ENCODE data around the gene CST4.
"Not testable (repeated sequence)": the region's sequence is repeated elsewhere in the genome, so short reads cannot be mapped to it uniquely, and the experiment has no call there.

Gene CST4

GRCh38 chr20:23688684-23689398, at the start of gene CST4:
Gene CST4 (minus strand): TSS chr20:23689038. CDS start chr20:23688969, 69 bp downstream.
- not testable (repeated sequence) for DNase-seq

DNA sequence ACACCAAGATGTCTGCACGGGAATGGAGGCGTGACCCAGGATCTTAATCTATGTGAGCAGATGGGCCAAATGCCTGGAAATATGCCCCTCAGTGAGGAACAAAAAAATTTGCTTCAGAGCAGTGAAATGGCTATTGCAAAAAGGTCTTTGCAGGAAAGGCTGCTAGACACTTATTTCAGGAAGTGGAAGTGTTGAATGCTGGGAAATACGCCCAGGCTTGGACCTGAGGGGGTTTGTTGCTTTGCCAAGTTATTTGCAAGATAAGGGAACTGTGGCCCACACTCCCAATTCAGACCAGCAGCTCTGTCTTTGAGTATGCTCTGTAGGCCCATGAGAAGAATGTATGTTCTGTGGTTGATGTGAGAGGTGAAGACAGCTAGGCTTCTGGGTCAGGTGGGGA, 46.6 kb upstream of the CST4 start:
- not testable (repeated sequence) for DNase-seq

DNA sequence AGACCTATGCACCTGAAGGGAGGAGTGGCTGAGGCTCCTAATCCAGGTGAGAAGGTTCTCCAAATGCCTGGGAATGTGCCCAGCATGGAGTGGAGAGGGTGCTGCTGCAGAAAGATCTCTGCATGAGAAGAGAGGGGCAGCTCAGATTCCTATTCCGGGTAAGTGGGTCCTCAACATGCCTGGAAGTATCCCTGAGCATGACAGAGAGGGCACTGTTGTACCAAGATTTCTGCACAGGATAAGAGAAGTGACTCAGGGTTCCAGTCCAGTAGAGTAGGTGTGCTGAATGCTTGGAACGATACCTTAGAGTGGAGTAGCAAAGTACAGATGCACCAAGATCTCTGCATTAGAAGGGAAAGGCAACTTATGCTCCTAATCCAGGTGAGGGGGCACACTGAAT, 46.1 kb upstream of the CST4 start:
- DNase-seq = not testable (repeated sequence)

- DNase-seq = not testable (repeated sequence)
Measured at GRCh38 chr20:23734440-23734839, 45.6 kb upstream of the CST4 start.

DNA sequence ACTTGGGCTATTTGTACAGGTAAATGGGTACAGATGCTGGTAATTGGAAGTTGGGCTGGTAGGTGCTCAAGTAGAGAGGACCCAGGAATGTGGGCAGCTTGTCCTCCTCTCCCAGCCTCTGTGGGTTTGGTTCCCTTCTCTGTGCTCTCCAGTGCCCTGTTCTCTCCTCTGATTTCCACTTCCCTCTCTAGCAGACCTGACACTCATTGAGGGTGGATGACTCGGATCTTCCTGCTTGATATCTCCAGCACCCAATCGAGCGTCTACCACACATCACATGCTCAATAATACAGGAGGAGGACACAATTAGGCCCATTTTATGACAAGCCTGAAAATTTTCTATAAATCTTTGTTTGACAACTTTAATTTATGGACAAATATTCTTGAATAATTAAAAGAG, 38.2 kb upstream of the CST4 start:
- no peak for DNase-seq

GRCh38 chr20:23725102-23725501, 36.3 kb upstream of the CST4 start:
- DNase-seq = no peak

- not testable (repeated sequence) for DNase-seq
Measured at GRCh38 chr20:23723659-23724307, 34.9 kb upstream of the CST4 start.

DNA sequence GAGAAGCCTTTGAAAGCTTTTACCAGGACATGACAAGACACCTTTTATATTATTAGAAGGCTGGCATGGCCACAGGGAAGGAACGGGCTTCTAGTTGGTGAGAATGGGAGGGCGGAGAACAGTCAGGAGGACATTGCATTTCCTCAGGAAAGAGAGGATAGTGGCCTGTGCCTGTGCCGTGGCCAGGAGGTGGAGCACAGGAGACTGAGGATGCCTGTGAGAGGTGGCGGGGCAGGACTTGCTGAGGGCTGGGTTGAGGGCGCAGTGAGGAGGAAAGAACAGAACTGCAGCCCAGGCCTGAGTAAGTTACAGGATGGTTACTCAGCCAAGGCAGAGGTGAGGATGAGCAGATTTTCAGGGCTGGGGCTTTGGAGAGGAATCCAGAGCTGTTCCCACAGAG, 34.0 kb upstream of the CST4 start:
- DNase-seq = not testable (repeated sequence)

GRCh38 chr20:23721962-23722361, 33.1 kb upstream of the CST4 start:
- DNase-seq = no peak

DNA sequence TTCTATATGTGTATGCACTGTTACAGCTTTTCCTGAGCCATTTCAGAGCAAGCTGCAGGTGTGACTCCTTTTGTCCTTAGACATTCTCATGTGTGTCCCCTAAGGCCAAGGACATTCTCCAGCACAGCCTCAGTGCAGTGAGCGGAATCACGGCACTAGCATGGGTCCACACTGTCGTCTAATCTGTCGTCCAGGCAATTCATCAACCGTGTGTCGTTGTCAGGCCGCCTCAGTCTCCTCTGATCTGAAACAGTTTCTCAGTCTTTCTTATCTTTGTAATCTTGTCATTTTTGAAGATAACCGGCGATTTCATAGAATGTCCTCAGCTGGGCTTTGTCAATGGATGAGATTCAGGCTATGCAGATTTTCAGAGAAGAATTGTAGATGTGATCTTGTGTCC, 30.5 kb upstream of the CST4 start:
- not testable (repeated sequence) for DNase-seq

DNA sequence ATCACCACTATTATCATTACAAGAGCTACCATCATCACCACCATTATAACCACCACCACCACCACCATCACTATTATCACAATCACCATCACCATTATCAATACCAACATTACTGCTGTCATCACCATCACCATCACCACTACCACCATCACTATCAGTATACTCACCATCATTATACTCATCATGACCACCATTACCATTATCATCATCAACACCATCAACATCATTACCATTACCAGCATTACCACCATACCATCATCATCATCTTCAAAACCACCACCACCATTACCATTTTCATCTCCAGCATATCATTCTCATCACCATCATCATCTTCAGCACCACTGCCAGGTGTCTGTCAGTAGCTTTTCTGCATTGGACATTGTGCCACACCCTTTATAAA, 22.9 kb upstream of the CST4 start:
- DNase-seq = not testable (repeated sequence)

DNA sequence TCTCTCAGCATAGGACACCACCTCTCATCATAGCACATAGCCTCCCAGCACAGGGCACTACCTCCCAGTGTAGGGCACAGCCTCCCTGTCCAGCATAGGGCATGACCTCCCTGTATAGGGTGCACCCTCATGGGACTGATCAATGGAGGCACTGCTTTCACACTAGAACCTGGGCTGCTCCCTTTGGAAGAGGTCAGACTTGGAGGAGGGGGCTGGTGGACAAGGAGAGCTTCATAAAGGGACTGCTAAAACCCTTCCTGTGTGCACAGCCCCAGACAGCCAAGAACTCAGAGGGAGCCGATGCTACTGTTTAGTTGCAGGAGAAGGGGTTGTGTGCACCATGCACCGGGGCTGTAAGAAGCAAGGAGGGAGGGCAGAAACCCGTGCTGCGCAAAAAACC, 21.9 kb upstream of the CST4 start:
- DNase-seq = no peak

- DNase-seq = no peak
Measured at GRCh38 chr20:23705895-23706294, 17.1 kb upstream of the CST4 start.

- DNase-seq = no peak
Measured at GRCh38 chr20:23702021-23702420, 13.2 kb upstream of the CST4 start.

DNA sequence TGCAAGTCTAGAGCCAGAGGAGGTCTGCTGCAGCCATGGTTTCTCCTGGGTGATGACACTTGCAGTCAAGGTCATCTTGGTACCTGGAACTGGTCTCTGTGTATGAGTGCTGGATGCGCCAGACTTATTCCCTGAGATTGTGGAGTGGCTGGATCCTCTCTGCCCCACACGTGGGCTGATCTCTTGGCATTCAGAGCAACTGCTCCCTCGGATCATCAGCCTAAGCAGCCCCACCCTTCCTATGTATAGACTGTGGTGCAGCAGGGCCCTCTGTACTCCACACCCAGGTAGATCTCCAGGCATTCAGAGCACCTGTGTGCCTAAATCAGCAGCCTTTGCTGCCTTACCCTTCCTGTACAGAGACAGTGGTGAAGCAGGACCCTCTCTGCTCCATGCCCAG, 12.1 kb upstream of the CST4 start:
- DNase-seq = no peak

DNA sequence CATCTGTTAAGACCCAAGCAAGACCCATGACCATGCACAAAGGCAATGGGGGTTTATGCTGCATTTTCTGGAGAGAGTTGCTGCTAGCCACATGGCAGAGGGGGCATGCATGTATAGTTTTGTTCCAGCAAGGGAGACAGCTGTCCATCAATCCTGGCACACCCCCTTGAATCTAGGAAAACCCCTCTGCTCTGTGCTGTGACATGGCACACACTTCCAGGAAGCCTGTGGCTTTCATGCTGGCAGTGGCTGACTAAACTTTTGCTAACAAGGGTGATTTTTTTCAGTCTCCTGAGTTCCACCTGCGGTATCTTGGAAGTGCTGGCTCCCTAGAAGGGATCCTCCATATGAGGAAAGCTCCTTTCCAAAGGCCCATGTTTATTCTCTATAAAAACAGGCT, 9.1 kb upstream of the CST4 start:
- DNase-seq = no peak

GRCh38 chr20:23695068-23695395, 6.2 kb upstream of the CST4 start:
- DNase-seq = not testable (repeated sequence)

DNA sequence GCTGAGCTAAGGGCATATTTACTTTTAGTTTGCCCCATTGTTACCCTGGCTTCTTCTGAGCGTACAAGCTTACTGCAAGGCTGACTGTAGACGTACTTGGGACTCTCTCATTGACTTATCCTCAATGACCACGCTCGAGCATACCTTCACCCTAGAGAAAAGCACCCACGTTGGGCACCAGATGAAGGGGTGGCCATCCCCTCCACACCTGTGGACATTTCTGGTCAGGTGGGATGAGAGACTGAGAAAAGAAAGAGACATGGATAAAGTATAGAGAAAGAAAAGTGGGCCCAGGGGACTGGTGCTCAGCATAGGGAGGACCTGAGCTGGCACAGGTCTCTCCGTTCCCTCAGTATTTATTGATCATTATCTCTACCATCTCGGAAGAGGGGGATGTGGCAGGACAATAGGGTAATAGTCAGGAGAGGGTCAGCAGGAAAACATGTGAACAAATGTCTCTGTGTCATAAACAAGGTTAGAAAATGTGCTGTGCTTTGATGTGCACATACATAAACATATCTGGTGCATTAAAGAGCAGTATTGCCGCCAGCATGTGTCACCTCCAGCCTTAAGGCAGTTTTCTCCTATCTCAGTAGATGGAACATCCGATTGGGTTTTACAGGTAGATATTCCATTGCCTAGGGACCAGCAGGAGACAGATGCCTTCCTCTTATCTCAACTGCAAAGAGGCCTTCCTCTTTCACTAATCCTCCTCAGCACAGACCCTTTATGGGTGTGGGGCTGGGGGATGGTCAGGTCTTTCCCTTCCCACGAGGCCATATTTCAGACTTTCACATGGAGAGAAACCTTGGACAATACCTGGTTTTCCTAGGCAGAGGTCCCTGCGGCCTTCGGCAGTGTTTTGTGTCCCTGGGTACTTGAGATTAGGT, 5.6 kb upstream of the CST4 start:
- not testable (repeated sequence) for DNase-seq

GRCh38 chr20:23692725-23693619, 4.1 kb upstream of the CST4 start:
- not testable (repeated sequence) for DNase-seq

DNA sequence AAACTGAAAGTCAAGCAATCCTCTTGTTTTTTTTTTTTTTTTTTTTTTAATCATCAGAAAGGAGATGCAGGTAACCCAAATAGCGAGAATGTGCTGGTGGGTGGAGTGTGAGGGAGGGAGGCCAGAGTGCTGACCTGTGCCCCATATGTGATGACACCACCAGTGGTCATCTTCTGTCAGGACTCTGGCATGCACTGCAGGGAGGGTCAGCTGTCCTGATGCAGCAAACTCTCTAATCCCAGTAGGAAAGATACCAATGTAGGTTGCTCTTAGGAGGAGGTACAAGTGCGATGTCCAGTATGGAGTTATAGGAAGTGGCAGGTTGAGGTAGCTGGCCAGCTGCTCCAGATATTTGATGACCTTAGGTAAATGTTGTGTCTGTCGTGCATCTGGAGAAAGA, 2.8 kb upstream of the CST4 start:
- no peak for DNase-seq

- DNase-seq = no peak
Measured at GRCh38 chr20:23690581-23690980, 1.7 kb upstream of the CST4 start.

- DNase-seq = no peak
Measured at GRCh38 chr20:23689399-23689690, 507 bp upstream of the CST4 start.

DNA sequence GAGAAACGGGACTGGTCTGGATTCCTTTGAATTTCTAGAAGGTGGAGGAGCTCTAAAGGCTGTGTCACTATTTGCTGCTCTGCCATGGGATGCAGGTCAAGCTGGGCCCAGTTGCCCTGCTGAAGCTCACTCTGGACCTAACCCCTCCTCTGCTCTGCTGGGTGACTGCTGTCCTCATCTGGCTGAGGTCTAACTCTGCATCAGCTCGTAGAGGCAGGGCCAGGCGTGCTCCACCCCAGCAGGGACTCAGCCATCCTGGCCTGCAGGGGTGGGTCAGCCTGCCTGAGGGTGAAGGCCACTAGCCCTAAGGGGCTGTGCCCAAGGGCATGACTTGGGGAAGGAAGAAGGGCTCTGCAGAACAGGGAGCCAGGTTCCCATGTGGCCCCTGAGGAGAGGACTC, 852 bp downstream of the CST4 start:
- DNase-seq = no peak

Data from CD4-positive, alpha-beta T cell treated with Interleukin-6 for 4 hours (primary cell).